WTC11 (cell line): ENCODE measurements around the gene TMEM11. TPM values are rescaled to one million over a fixed set of nuclear protein-coding genes. Genes with fewer than 3 reads are reported as not detected.

ENCODE experiments used
- ATAC-seq: fragments of 200-7000 bp; cut with Tn5 transposase; 2 replicates; pipeline ENCODE4 v1.10.0; 2021; ENCODE audit warnings: mild to moderate bottlenecking, moderate library complexity
- CTCF ChIA-PET: fragments of 300-600 bp; sonication (Branson Sonifier 250); formaldehyde crosslinking; loops from one replicate; lab custom pipeline; 2021; ENCODE audit warnings: antibody characterized with exemption; lab: Charles Lee
- POLR2A ChIA-PET: fragments of 350-600 bp; sonication (Branson Sonifier 250); formaldehyde crosslinking; loops from one replicate; lab custom pipeline; 2021; ENCODE audit warnings: antibody characterized with exemption; lab: Charles Lee
- DNase-seq: peaks from one replicate; pipeline ENCODE4 v3.0.0; 2021; ENCODE audit warnings: low spot score
- H3K27ac Mint-ChIP-seq: 2 replicates; pipeline ENCODE4 v1.8.0; 2021; ENCODE audit warnings: mixed read lengths
- H3K27me3 Mint-ChIP-seq: 2 replicates; pipeline ENCODE4 v1.8.0; 2021; ENCODE audit warnings: low read depth, mild to moderate bottlenecking, moderate library complexity, mixed read lengths
- H3K36me3 Mint-ChIP-seq: 2 replicates; pipeline ENCODE4 v1.8.0; 2021; ENCODE audit warnings: mixed read lengths
- H3K4me1 Mint-ChIP-seq: 2 replicates; pipeline ENCODE4 v1.8.0; 2022; ENCODE audit warnings: mixed read lengths
- H3K4me3 Mint-ChIP-seq: 2 replicates; pipeline ENCODE4 v1.8.0; 2021; ENCODE audit warnings: mild to moderate bottlenecking, moderate library complexity, mixed read lengths
- H3K9me3 Mint-ChIP-seq: 2 replicates; pipeline ENCODE4 v1.8.0; 2021; ENCODE audit warnings: mixed read lengths
- total RNA-seq: library from RNA; stranded (reverse); gene quantifications from 3 replicates; pipeline ENCODE4 v1.2.3, GENCODE V29; 2021
- TF ChIP-seq, protein P1 (sequence below): fragments of 250-450 bp; sonication (Bioruptor Pico); IDR thresholded peaks from 2 replicates; pipeline ENCODE4 v1.9.0; 2021; ENCODE audit warnings: mild to moderate bottlenecking

TMEM11 gene
- total RNA-seq, 1 experiment from 2014 or later, result 37.0 TPM

DNA sequence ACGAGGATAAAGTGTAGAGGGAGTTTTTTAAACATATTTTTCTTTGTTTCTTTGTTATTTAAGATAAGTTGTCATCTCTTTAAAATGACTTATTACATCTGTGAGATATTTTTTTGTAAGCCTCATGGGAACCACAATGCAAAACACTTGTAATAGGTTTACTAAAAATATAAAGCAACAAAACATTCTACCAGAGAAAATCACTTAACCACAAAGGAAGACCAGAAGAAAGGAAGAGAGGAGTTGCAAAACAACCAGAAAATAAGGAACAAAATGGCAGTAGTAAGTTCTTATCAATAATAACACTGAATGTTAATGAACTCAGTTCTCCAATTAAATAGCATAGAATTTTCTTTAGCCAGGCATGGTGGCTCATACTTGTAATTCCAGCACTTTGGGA is 64.3 kb downstream of the TMEM11 start:
- ATAC-seq (no peak), DNase-seq (no peak)
- Mint-ChIP-seq H3K27ac (no peak overlapping the region), H3K36me3 (peaks cover 65% of the 10 kb centered on the region), H3K27me3 (peaks cover 9% of the 10 kb centered on the region; the same call in 1 of the 2 replicates), H3K4me3 (no peak overlapping the region), H3K9me3 (peaks cover 75% of the 10 kb centered on the region), H3K4me1 (no peaks in the 10 kb centered on the region)
- ChIA-PET POLR2A (no interaction called here), CTCF (no interaction called here)
- TF ChIP-seq, protein P1, sequence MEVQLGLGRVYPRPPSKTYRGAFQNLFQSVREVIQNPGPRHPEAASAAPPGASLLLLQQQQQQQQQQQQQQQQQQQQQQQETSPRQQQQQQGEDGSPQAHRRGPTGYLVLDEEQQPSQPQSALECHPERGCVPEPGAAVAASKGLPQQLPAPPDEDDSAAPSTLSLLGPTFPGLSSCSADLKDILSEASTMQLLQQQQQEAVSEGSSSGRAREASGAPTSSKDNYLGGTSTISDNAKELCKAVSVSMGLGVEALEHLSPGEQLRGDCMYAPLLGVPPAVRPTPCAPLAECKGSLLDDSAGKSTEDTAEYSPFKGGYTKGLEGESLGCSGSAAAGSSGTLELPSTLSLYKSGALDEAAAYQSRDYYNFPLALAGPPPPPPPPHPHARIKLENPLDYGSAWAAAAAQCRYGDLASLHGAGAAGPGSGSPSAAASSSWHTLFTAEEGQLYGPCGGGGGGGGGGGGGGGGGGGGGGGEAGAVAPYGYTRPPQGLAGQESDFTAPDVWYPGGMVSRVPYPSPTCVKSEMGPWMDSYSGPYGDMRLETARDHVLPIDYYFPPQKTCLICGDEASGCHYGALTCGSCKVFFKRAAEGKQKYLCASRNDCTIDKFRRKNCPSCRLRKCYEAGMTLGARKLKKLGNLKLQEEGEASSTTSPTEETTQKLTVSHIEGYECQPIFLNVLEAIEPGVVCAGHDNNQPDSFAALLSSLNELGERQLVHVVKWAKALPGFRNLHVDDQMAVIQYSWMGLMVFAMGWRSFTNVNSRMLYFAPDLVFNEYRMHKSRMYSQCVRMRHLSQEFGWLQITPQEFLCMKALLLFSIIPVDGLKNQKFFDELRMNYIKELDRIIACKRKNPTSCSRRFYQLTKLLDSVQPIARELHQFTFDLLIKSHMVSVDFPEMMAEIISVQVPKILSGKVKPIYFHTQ (CRISPR knock-in tag), result no peak

Other genes with a start within 250 kb of the TMEM11 start
- gene USP22, start 171.2 kb downstream of the TMEM11 start, total RNA-seq, result 278 to 289 TPM (median 281 TPM) in 3 replicates
- gene DHRS7B, start 87.2 kb downstream of the TMEM11 start, total RNA-seq, result 13.5 to 16.6 TPM (median 15.6 TPM) in 3 replicates
- gene NATD1, start 39.2 kb upstream of the TMEM11 start, total RNA-seq, result 10.1 to 11.2 TPM (median 11.1 TPM) in 3 replicates
- 33.7 to 39.7 TPM (median 35.3 TPM) in 3 replicates for gene MAP2K3, start 70.5 kb upstream of the TMEM11 start, total RNA-seq
- 2.2 to 2.3 TPM (median 2.3 TPM) in 3 replicates for gene KCNJ12, start 162.2 kb upstream of the TMEM11 start, total RNA-seq